Natural killer cell (primary cell): ENCODE data around the gene SLC25A22. TPM values are rescaled to one million over a fixed set of nuclear protein-coding genes. Genes with fewer than 3 reads are reported as not detected.

Experiments
- ATAC-seq, 3 donors: fragments of 150-1000 bp in 2 of 3; fragments of 200-7000 bp in 1 of 3; cut with Tn5 transposase; 1 replicate in 1 of 3; 2 replicates in 2 of 3; pipeline ENCODE4 v1.10.0; 2021; ENCODE audit warnings: mild to moderate bottlenecking in 2 of 3, moderate library complexity in 2 of 3
- DNase-seq, 2 donors: peaks; one replicate each; pipeline versions ENCODE4 v3.0.0 to v3.0.0-alpha.2; 2013 to 2021; ENCODE audit warnings: mixed read lengths in 1 of 2
- H3K27ac ChIP-seq: one replicate; pipeline ENCODE4 v1.5.1; 2013; ENCODE audit warnings: mild to moderate bottlenecking, low read length
- H3K27me3 ChIP-seq: one replicate; pipeline ENCODE4 v1.6.1; 2013; ENCODE audit warnings: low read length; ENCODE audit not compliant: control insufficient read depth, insufficient read depth
- H3K36me3 ChIP-seq: one replicate; pipeline ENCODE4 v1.6.1; 2013; ENCODE audit warnings: low read length; ENCODE audit not compliant: control insufficient read depth, insufficient read depth
- H3K4me1 ChIP-seq: one replicate; pipeline ENCODE4 v1.6.1; 2013; ENCODE audit warnings: low read length; ENCODE audit not compliant: control insufficient read depth, insufficient read depth
- H3K4me3 ChIP-seq: one replicate; pipeline ENCODE4 v1.5.1; 2013; ENCODE audit warnings: low read length
- H3K9me3 ChIP-seq: one replicate; pipeline ENCODE4 v1.6.1; 2013; ENCODE audit warnings: low read length; ENCODE audit not compliant: control insufficient read depth, insufficient read depth
- H3K27ac Mint-ChIP-seq, 2 donors: one replicate each; pipeline ENCODE4 v1.8.0; 2022; ENCODE audit warnings: mild to moderate bottlenecking in 2 of 2, mixed read lengths in 2 of 2, moderate library complexity in 1 of 2
- H3K27me3 Mint-ChIP-seq, 2 donors: one replicate each; pipeline ENCODE4 v1.8.0; 2022; ENCODE audit warnings: low read depth in 2 of 2, mixed read lengths in 2 of 2
- H3K36me3 Mint-ChIP-seq: one replicate; pipeline ENCODE4 v1.8.0; 2022; ENCODE audit warnings: mixed read lengths
- H3K4me1 Mint-ChIP-seq, 2 donors: one replicate each; pipeline ENCODE4 v1.8.0; 2022; ENCODE audit warnings: mixed read lengths in 2 of 2
- H3K4me3 Mint-ChIP-seq: one replicate; pipeline ENCODE4 v1.8.0; 2022; ENCODE audit warnings: mild to moderate bottlenecking, moderate library complexity, mixed read lengths
- H3K9me3 Mint-ChIP-seq, 2 donors: one replicate each; pipeline ENCODE4 v1.8.0; 2022; ENCODE audit warnings: mixed read lengths in 2 of 2
- WGBS: methylation state at CpG from one replicate; pipeline ENCODE4 v1.1.7; 2013; ENCODE audit warnings: missing lambda C conversion rate; ENCODE audit not compliant: insufficient coverage; 5-methylcytosine and 5-hydroxymethylcytosine counted together
- intact Hi-C: fragments of 100-400 bp; cut with micrococcal nuclease; formaldehyde crosslinking; loops from one replicate; pipeline ENCODE4 v1.14.2; 2022
- total RNA-seq, 4 donors: library from RNA; stranded (reverse); fragments of 120-200 nt in 1 of 4; gene quantifications; one replicate each; pipeline versions ENCODE4 v1.2.3 to v1.2.4, GENCODE V29; 2013 to 2022
- TF ChIP-seq, protein P1 (sequence below): fragments of 200-600 bp; IDR thresholded peaks from one replicate; pipeline ENCODE4 v1.8.0; 2022; ENCODE audit warnings: antibody characterized with exemption

The SLC25A22 gene
- total RNA-seq, 3 donors from 2014 or later (not counting 1 experiment from before 2014, with no cell fraction given) = 22.8 to 34.6 (median 31.5) TPM

DNA sequence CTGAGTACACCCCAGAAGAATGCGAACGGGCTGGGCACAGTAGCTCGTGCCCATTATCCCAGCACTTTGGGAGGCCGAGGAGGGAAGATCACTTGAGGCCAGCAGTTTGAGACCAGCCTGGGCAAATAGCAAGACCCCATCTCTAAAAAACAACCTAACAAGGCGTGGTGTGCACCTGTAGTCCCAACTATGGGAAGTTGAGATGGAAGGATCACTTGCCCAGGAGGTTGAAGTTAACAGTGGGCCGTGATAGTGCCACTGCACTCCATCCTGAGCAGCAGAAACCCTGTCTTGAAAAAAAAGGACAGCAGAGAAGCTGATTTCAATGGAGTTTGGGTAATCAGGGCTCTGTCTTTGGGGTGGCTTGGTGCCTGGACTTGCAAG lies 15.0 kb upstream of the SLC25A22 start:
- no peaks in the 10 kb centered on the region for H3K27me3 ChIP-seq
- Mint-ChIP-seq H3K4me1 (peaks cover 22% of the 10 kb centered on the region in 2 donors), H3K36me3 (no peaks in the 10 kb centered on the region), H3K27me3 (no peaks in the 10 kb centered on the region), H3K27ac (no peak overlapping the region), H3K4me3 (no peak overlapping the region), H3K9me3 (no peaks in the 10 kb centered on the region)
- peaks cover 26% of the 10 kb centered on the region for H3K36me3 ChIP-seq
- intact Hi-C loops = no loop called here
- WGBS = 97% methylated on average over 6 of the region's 6 CpGs
- no peak overlapping the region for H3K4me3 ChIP-seq
- no peak overlapping the region for H3K27ac ChIP-seq
- ATAC-seq (no peak), DNase-seq (no peak)
- TF ChIP-seq, protein P1, sequence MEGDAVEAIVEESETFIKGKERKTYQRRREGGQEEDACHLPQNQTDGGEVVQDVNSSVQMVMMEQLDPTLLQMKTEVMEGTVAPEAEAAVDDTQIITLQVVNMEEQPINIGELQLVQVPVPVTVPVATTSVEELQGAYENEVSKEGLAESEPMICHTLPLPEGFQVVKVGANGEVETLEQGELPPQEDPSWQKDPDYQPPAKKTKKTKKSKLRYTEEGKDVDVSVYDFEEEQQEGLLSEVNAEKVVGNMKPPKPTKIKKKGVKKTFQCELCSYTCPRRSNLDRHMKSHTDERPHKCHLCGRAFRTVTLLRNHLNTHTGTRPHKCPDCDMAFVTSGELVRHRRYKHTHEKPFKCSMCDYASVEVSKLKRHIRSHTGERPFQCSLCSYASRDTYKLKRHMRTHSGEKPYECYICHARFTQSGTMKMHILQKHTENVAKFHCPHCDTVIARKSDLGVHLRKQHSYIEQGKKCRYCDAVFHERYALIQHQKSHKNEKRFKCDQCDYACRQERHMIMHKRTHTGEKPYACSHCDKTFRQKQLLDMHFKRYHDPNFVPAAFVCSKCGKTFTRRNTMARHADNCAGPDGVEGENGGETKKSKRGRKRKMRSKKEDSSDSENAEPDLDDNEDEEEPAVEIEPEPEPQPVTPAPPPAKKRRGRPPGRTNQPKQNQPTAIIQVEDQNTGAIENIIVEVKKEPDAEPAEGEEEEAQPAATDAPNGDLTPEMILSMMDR = no peak
- H3K9me3 ChIP-seq = no peaks in the 10 kb centered on the region
- peaks cover 29% of the 10 kb centered on the region for H3K4me1 ChIP-seq

DNA sequence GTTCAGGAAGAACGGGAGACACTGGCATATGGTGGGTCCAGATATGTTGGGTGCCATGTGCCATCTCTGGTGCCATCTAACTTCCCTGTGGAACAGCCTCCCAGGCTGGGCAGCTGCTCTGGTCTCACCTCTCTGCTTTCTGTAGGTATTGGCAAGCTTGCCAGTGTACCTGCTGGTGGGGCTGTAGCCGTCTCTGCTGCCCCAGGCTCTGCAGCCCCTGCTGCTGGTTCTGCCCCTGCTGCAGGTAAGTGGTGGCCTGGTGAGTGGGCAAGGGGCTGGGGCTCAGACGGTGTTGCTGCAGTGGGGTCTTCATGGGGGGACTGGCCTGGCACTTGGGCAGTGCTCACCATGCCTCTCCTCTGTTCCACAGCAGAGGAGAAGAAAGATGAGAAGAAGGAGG lies 14.3 kb upstream of the SLC25A22 start:
- WGBS = 91% methylated on average over 3 of the region's 3 CpGs
- TF ChIP-seq, protein P1 = no peak
- intact Hi-C loops = no loop called here
- DNase-seq = no peak
- Mint-ChIP-seq H3K4me3 (peak overlapping the region; percentile 25), H3K27me3 (no peaks in the 10 kb centered on the region), H3K9me3 (no peaks in the 10 kb centered on the region), H3K27ac (no peak overlapping the region), H3K36me3 (no peaks in the 10 kb centered on the region), H3K4me1 (peaks cover 22 to 26% of the 10 kb centered on the region in 2 donors)
- H3K4me1 ChIP-seq = peaks cover 29% of the 10 kb centered on the region
- no peak for ATAC-seq
- H3K27me3 ChIP-seq = no peaks in the 10 kb centered on the region
- no peak overlapping the region for H3K27ac ChIP-seq
- H3K9me3 ChIP-seq = no peaks in the 10 kb centered on the region
- no peak overlapping the region for H3K4me3 ChIP-seq
- peaks cover 26% of the 10 kb centered on the region for H3K36me3 ChIP-seq

DNA sequence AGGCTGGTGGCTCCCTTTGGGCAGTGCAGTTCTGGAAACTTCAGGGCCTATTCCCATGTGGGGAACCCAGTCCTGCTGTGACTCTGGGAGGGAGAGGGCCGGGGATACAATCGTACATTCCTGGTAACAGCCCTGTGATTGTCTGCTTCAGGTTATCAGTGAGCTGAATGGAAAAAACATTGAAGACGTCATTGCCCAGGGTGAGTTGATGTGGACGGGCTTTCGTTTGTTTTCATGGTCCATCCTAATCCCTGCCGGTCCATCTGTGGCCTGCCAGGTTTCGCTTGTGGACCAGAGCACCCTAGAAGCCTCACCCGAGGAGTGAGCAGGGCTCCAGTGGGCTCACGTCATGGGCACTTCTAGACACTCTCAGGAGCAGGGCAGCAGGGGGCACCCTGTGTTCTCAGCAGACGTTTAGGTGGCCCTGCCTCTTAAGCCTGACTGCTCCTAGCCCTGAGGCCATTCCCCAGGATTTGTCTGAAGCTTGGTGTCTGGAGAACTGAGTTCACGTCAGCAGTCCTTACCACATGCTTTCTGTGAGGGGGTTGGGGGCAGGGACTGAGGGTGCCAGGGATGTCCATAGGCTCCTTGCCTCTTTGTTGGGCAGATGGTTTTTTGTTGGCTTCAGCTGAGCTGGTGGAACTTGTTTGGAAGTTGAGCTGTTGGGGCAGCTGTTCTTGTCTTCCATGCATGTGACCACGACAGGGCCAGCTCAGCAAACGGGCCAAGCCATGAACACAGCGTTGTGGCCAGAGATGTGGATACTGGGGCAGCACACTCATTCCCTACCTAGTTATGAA lies 13.6 kb upstream of the SLC25A22 start:
- Histone ChIP-seq H3K9me3 (no peaks in the 10 kb centered on the region), H3K27me3 (no peaks in the 10 kb centered on the region), H3K4me1 (peaks cover 29% of the 10 kb centered on the region), H3K27ac (no peak overlapping the region), H3K4me3 (no peak overlapping the region), H3K36me3 (peaks cover 26% of the 10 kb centered on the region)
- H3K36me3 Mint-ChIP-seq = no peaks in the 10 kb centered on the region
- no peaks in the 10 kb centered on the region for H3K9me3 Mint-ChIP-seq
- peaks cover 22 to 26% of the 10 kb centered on the region in 2 donors for H3K4me1 Mint-ChIP-seq
- TF ChIP-seq, protein P1 = no peak
- peak overlapping the region; percentile 58 for H3K4me3 Mint-ChIP-seq
- ATAC-seq (no peak), DNase-seq (no peak)
- 80% methylated on average over 14 of the region's 14 CpGs for WGBS
- H3K27ac Mint-ChIP-seq = peak overlapping the region; percentile 16 to 94
- no peaks in the 10 kb centered on the region for H3K27me3 Mint-ChIP-seq
- intact Hi-C loops = no loop called here
